Stimulated activated CD8-positive, alpha-beta memory T cell treated with anti-CD3 and anti-CD28 coated beads, Interleukin-12 subunit alpha, Interleukin-12 subunit beta, amount 100 ng/mL, for 1 hour (primary cell): ENCODE results near the gene JMJD8.
A peak's percentile ranks its signal among the peaks of the same experiment; 100 is the strongest.

Experiments
- DNase-seq: peaks from one replicate; pipeline ENCODE4 v3.0.0-alpha.2; 2020; ENCODE audit warnings: low read depth

JMJD8 gene

DNA sequence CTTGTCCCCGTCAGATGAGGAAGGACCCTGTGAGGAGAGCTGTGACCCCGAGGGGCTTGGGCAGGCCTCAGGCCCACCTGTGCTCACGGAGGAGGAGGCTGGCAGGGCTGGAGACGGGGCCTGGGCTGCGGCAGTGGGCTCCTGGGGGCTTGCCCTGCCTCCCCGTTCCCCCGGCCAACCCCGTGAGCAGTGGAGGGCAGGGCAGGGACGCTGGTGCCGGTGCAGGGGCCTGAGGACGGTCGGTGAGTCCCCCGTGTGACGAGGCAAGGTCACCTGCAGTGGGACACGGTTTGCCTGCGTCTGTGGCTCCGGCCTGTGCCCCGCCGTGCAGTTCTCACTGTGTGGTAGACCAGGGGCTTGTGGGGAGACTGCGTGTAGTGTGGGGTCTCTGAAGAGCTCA lies 24.5 kb downstream of the JMJD8 start:
- DNase-seq = no peak

DNA sequence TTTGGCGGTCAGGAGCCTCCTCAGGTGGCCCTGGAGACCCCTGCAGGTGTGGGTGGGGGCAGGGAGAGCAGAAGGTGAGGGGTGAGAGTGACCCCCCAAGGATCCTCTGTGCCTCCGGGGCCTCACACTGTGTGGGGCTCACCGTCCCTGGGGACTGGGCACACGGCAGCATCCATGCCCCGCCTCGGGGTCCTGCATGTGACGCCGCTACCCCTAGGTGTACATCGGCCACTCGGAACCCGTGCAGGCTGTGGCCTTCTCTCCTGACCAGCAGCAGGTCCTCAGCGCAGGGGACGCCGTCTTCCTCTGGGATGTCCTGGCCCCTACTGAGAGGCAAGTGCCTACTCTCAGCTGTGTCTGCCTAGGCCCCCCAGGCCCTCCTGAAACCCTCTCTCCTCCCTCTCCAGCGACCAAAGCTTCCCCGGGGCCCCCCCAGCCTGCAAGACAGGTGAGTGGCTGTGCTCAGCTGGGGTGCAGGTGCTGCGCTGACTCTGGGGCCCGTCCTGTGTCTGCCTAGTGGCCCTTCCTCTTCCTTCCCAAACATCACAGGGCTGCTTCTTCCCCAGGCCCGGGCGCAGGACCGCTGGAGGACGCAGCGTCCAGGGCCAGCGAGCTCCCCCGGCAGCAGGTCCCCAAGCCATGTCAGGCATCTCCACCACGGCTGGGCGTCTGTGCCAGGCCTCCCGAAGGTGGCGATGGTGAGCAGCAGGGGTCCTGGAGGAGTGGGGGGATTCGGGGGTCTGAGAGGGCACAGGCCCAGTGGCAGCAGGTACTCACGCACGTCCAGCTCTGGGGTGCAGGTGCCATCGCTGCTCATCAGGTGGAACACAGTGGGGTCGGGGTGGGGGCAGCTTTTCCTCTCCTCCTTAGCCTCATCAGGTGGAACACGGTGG lies 25.2 kb downstream of the JMJD8 start:
- no peak for DNase-seq

DNA sequence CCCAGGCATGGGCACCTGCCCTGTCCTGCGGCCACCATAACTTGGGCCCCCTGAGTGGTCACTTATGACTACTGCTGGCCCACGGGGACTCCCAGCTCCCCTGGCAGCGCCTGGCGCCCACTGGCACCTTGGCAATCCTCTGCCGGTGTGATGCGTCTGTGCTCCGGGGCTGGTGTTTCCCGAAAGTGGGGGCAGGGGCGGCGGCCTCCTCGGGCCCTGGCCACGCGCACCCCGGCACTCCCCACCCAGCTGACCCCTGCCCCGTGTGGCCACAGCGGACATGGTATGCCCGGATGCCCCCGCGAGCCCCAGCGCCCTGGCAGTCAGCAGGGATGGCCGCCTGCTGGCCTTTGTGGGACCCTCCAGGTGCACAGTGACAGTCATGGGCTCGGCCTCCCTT lies 26.6 kb downstream of the JMJD8 start:
- DNase-seq = no peak

DNA sequence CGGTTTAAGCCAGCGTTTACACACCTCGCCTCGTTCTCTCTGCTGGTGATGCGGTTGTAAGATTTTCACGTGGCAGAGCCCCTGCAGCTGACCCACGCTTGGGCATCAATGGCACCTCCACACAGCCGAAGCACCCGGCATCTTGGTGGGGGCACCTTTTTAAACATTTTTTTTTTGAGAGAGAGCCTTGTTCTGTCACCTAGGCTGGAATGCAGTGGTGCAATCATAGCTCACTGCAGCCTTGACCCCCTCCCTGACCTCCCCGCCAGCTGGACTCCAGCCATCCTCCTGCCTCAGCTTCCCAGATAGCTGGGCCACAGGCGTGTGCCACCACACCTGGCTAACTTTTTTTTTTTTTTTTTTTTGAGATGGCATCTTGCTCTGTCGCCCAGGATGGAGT lies 30.1 kb downstream of the JMJD8 start:
- DNase-seq = no peak

DNA sequence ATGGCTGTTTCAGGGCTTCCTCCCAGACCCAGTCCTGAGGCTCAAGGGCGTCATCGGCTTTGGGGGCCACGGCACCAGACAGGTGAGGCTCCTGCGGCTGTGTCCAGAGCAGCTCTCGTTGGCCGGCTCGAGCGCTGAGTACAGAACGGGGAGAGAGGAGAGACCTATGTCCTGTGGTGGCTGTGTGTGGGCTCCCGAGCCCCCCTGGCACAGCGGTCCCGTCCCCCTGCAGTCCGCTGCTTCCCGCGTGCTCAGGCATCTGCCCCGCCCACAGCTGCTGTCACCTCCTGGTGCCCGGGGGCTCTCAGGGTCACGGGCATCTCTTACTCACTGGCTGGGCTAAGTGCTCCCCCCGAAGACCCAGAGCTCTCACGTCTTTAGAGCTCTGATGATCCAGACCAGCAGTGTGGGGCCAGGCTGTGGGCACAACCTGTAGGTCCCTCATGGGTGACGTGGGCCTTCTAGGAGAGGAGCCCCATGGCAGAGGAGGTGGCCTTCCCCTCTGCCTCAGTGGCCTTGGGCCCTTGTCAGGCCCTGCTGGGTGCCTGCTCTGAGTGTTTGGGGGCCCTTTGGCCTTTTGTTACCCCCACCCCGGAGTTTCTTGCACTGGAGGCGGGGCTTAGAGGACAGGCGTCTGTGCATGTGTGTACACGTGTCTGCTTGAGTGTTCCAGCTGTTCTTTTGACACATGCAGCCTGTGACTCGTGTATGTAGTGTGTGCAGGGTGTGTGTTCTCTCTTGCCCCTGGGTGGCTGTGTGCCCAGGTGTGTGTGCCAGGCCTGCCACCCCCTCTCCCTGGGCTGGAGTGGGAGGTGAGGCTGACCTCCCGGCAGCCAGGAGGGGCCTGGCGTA lies 31.5 kb downstream of the JMJD8 start:
- DNase-seq = no peak

DNA sequence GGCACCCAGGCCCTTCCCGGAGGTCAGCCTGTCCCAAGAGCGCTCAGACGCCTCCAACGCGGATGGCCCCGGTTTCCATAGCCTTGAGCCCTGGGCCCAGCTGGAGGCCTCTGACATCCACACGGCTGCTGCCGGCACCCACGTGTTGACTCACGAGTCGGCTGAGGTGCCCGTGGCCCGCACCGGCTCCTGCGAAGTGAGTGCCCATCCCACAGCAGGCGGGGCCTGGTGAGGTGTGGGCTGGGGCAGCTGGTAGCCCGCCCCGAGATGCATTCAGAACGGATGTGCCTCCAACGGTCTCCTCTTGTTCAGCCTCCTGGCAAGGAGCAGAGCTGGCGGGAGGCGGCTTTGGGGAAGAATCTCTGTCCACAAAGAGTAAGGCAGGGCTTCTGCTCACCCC lies 32.3 kb downstream of the JMJD8 start:
- no peak for DNase-seq

DNA sequence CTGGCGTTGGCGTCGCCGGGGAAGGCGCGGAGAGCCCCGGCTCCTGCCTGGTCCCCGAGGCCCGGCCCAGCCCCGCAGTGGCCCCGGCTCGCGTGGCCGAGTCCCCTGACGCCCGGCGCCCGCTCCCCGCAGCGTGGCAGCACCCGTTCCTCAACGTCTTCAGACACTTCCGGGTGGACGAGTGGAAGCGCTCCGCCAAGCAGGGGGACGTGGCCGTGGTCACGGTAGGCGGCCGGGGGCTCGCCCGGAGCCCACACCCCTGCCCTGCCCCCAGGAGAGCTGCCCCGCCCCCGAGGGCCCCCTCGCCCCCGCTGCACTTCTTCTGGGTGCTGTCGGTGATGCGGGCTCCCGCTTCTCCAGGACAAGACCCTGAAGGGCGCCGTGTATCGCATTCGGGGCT lies 34.5 kb downstream of the JMJD8 start:
- no peak for DNase-seq

DNA sequence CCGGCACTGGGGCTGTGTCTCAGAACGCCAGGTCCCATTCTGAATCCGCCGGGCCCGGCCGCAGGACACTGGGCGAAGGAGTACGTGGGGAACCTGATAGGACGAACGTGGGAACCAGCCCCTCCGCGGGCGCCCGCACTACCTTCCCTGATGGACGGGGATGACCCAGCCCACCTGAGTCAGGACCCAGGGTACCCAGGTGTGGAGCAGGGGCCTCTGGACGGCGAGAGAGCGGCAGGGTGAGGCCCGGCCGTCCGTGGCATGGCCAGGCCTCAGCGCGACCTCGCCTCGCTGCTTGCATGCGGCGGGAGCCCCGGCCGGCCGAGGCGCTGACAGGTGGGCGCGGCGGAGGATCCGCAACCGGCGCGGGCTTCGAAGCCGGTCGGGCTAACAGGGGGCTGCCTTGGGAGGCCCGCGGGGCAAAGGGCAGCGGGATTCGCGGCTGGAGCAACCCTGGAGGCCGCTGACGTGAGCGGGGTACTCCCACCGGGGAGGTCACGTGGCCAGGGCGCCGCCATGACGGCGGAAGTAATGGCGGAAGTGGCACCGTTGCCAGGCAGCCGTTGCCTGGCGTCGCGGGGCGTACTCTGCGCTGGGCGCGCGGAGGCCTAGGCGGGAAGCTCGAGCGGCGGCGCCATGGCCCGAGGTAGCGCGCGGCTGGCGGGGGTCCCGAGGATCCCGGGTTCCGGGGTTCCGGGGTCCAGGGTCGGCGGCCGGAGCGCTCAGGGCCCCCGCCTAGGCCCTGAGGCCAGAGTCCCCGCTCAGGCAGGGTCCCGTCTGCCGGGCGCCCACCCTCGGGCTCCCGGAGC lies 35.1 kb downstream of the JMJD8 start, which contains the start of gene WDR90:
Gene WDR90, plus strand, starts transcription at position 585 of the 809 bp plus-strand sequence. Its CDS starts 52 bp downstream, at position 637.
- DNase-seq = peak; percentile 86

DNA sequence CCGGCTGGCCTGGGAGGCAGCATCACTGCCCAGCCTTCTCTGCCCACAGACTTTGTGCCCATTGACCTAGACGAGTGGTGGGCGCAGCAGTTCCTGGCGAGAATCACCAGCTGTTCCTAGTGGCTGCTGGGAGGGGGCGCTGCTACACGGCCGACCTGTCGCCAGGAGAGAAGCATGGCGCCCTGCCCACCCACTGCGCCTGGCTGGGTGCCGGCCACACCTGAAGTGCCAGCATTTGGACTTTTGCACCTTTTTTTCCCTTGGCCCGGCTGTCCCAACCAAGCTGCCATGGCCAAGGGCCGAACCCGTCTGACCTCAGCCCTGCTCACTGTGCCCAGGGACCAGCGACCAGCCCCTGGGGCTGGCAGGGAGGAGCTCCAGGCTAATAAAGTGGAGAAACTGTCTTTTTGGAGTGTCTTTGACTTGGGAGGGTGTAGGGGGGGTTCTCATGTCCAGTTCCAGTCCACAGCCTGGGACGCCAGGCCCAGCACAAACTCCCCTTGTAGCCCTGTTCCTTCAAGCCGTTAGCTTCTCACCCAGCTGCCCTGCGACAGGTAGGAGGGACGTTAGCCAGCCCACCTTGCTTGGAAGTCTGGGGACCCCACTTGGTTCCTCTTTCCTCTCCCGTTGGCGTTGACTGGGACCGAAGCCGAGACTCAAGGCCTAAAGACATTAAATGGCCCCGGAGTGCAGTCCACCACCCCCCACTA lies 35.9 kb downstream of the JMJD8 start:
- DNase-seq = no peak

DNA sequence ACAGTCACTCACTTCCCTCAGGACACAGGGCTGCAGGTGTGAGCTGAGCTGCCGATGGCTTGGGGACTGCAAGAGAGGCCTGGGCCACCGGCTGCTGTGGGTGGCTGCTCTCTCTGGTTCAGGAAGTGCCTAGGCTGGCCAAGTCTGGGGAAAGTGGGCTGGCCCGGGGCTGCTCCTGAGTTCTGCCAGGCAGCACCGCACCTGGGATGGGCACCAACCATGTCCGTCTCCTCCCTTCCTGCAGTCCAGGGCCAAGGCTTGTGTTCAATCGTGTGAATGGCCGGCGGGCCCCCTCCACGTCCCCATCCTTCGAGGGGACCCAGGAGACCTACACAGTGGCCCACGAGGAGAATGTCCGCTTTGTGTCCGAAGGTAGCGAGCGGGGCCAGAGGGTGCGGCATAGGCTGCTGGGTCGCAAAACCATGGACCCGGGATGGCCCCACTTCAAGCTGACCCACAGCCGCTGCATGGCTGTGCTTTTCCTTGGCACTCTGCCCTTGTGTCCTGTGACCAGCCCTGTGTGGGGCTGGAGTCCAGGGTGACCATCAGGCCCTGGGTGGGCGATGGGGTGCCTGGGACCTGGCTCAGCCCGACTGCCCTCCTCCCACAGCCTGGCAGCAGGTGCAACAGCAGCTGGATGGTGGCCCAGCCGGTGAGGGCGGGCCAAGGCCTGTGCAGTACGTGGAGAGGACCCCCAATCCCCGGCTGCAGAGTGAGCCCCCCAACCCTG lies 36.8 kb downstream of the JMJD8 start:
- no peak for DNase-seq

DNA sequence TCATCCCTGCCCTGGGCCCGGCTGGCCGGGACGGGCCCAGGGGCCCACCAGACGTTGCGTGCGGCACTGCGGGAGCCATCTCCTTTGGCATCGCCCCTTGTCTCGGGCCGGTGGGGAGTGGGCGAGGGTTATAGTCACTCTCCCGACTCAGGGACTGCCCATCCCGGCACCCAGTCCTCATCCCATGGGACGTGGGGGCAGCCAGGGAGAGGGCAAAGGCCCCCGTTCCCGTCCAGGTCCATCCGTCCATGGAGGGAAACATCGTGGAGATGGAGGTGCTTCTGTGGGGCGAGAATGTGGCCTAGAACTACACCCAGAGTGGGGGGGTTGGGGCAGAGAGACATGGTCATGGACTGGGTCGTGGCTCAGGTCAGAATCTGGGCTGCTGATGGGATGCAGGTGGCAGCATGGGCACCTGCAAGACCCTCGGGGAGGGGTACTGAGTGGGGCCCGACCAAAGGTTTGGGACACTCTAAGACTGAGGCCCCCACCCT lies 37.4 kb downstream of the JMJD8 start:
- DNase-seq = no peak

DNA sequence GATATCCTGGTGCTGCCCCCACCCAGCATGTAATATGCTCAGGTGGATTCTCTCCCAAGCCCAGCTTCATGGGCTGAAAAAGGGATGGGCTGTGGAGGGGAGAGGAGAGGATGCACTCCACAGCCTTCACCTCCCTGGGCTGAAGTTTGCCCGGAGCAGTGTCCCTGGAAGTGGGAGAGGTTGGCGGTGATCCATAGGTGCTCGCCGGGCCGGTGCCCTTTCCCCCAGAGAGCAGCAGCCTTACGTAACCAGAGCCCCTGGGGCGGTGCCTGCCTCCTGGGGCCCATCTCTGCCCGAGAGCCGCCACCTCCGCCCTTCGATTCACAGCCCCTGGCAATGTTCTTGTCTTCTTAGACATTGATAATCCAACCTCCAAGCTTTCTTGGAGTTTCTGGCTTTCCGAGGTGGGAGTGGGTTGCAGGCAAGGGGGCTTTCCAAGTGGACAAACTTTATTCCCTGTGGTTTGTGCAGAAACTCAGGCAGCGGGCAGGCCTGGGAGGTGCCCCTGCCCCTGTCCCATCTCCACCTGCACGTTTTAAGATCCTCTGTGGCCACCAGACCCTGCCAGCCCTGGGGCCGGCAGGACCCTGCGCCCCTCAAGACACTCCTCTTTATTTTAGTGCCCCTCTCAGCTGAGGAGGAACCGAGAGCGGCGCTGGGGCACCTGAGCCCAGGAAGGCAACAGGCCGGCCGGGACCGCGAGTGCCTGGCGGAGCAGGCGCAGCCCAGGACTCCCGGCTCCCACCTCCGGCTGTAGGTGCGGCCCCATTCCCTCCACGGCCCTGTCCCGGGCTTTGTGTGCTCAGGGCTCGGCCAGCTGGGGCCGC lies 38.1 kb downstream of the JMJD8 start:
- no peak for DNase-seq

DNA sequence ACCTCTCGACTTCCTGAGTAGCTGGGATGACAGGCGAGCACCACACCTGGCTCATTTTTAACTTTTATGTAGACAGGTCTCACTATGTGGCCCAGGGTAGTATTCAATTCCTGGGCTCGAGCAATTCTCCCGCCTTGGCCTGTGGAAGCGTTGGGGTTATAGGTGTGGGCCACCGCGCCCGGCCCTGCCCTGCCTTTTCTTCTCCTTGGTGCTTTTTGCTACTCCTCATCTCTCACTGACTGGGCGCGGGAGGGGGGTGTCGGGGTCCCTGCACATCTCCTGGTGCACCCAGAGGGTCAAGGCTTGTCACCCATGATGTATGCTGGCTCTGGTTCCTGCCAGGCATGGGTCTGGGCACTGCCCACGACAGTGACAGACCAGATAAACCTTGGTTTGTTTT lies 39.6 kb downstream of the JMJD8 start:
- no peak for DNase-seq

DNA sequence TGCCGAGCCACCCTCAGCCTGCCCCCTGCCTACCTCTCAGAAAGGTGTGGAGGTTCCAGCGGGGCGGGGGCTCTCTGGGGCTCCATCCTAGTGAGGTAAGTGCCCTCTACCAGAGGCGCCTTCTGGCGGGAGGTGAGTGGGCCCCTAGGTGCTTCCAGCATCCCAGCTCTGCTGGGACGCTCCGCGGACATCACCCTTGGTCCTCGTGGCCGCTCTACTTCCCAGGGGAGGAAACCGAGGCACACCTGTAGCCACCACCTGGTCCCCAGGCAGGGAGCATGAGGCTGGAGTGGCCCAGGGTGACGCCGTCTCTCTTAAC lies 41.1 kb downstream of the JMJD8 start:
- no peak for DNase-seq

DNA sequence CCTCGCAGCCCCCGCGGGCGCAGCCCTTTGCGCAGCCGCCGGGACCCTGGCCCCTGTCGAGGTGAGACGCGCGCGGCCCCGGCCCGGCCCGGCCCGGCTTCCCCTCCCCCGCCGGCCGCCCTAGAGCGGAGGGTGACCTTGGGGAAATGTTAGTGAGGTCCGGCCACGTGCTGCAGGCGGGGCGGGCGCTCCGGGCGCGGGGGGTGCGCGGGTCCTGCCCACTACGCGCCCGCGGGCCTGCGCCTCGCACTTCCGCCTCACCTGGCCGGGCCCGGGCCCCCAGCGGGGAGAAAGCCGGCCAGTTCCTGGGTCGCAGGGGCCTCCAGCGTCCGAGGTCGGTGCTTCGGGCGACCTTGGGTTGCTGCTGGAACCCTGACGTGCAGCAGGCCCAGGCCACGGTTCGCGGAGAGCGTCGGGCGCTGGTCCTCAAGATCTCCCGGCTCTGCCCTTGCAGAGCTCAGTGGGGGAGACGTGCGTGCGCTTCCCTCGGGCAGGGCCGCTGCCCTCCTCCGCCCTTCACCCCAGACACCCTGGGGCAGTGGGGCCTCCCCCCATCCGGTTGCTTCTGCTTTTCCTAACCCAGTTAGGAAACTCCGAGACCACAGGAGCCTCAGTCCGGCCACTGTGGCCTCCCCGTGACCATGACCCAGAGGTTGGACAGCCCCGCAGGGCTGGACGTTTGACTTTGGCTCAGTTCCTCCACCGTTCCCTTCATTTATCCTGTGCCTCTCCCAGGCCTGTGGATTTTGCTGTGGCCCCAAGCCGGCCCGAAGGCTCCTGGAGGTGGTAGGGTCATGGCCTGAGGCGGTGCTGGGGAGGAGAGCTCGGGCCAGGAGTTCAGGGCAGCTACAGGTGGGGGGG lies 41.7 kb downstream of the JMJD8 start:
- DNase-seq = no peak

DNA sequence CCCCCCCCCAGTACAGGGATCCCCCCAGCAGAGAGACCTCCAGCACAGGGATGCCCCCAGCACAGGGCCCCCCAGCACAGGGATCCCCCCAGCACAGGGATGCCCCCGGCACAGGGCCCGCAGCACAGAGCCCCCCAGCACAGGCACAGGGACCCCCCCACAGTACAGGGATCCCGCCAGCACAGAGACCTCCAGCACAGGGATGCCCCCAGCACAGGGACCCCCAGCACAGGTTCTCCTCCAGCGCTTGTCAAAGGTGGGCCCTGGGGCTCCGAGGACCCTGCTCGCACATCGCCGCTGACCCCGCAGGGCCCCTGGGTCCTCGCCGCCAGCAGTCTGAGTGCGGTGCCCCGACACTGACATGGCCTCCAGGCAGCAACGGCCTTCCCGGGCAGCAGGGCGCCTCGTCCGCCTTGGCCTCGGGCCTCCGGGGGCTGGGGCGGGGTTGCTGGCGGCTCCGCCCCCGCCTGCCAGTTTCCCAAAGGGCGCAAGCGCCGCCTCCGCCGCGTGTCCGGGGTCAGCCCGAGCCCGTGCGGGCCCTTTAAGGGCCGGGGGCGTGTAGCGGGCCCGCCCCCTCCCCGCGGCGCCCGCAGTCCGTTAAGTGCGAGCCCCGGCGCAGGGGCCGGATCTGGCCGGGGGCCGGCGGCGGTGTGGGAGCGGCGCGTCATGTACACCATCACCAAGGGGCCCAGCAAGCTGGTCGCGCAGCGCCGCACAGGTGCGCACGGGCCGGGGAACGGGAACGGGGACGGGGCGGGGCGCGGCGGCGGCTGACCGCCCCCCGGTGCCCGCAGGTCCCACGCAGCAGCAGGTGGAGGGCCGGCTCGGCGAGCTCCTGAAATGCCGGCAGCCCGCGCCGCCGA lies 42.6 kb downstream of the JMJD8 start, which contains the start of gene MCRIP2:
Gene MCRIP2, plus strand, starts transcription at position 503 of the 863 bp plus-strand sequence. Its CDS starts 164 bp downstream, at position 667.
- peak; percentile 38 for DNase-seq

DNA sequence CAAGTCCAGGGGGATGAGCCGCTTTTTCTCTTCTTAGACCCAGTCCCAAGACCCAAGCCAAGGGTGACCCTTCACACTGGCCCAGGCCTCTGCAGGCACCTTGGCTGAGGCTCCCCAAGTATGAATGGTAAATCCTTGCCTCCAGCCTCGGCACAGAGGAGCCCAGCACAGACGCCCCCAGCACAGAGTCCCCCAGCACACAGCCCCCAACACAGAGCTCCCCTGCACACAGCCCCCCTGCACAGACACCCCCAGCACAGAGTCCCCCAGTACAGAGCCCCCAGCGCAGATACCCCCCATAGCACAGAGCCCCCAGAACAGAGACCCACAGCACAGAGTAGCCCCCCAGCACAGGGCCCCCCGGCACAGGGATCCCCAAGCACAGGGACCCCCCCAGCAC lies 43.5 kb downstream of the JMJD8 start:
- no peak for DNase-seq

DNA sequence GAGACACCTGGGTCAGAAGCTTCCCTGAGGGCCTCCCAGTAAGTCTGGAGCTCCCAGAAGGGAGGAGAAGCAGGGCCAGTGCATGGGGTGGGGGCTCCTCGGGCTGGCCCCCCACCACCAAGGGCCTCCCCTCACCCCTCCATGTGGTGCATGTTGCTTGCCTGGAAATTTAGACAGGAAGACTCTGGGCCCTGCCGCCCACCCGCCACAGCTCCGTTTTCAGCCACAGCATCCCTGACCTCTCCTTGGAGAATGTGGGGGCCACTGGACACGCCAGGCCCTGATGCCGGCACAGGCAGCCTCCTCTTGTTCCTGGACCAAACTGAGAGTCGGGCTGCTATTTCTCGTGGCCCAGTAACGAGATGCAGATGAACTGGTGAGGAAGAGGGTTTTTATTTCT lies 45.3 kb downstream of the JMJD8 start:
- no peak for DNase-seq
